ENCODE measurements around the gene EPC2.
A peak's percentile ranks its signal among the peaks of the same experiment; 100 is the strongest.
"Not testable (repeated sequence)": the region's sequence is repeated elsewhere in the genome, so short reads cannot be mapped to it uniquely, and the experiment has no call there.

Gene EPC2

DNA sequence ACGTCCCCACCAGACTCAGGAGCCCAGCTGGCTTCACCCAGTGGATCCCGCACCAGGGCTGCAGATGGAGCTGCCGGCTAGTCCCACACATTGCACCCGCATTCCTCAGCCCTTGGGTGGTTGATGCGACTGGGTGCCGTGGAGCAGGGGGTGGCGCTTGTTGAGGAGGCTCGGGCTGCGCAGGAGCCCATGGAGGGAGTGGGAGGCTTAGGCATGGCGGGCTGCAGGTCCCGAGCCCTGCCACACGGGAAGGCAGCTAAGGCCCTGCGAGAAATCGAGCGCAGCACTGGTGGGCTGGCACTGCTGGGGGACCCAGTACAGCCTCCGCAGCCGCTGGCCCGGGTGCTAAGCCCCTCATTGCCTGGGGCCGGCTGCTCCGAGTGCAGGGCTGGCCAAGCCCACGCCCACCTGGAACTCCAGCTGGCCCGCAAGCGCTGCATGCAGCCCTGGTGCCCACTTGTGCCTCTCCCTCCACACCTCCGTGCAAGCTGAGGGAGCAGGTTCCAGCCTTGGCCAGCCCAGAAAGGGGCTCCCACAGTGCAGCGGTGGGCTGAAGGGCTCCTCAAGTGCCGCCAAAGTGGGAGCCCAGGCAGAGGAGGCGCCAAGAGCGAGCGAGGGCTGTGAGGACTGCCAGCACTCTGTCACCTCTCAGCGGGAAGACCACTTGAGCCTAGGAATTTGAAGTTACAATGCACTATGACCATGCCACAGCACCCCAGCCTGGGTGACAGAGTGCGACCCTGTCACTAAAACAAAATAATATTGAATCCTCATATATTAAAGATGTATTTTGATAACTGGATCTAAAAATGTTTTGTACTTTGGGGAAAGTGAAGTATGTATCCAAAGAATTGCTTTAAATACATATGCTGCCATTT lies 34.0 kb downstream of the EPC2 start:
- peak; percentile 5 for DNase-seq

DNA sequence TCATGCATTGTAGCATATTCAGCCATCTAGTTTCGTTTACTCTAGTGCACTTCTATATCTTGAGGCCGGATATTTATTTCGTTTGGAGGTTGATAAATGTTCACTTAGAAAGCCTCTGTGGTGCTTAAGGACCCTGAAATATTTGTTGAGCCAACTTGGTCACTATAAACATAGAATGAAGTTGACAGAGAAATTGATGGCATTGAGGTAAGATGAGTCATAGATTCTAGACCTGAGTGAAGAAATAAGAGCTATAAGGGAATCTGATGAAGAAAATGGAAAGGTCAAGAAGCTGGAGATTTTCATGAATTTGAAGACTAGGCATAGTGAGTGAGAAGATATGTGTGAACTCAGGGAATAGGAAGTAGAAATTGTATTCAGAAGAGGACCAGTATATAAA lies 35.9 kb downstream of the EPC2 start:
- DNase-seq: no peak

GRCh38 chr2:148681443-148681842 lies 36.9 kb downstream of the EPC2 start:
- no peak for DNase-seq

GRCh38 chr2:148681862-148682261 lies 37.3 kb downstream of the EPC2 start:
- DNase-seq: not testable (repeated sequence)

DNA sequence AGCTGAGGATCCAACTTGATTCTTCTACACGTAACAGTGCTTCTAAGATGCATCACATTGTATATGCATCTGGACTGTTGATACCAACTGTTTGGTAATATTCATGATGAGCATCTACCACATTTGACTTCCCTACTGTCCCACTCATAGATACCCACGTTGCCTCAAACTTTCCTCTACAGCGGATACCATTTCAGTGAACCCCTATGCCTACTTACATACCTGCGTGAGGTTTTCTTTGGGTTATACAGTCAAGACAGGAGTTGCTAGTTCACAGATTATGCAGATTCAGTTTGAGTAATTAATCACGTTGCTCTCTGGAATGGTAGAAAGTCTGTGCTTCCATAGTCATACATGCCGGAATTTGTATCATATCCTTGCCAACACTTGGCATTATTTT lies 40.0 kb downstream of the EPC2 start:
- no peak for DNase-seq

GRCh38 chr2:148687543-148687942 lies 43.0 kb downstream of the EPC2 start:
- no peak for DNase-seq

DNA sequence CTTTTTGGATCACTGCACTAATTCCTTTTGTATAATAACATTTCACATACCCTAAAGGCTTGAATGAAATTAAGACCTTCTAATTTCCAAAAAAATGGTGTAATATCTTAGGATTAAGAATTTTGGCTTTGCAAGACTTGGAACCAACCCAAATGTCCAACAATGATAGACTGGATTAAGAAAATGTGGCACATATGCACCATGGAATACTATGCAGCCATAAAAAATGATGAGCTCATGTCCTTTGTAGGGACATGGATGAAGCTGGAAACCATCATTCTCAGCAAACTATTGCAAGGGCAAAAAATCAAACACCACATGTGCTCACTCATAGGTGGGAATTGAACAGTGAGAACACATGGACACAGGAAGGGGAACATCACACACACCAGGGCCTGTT lies 43.5 kb downstream of the EPC2 start:
- DNase-seq: not testable (repeated sequence)

GRCh38 chr2:148696985-148697384 lies 52.4 kb downstream of the EPC2 start:
- no peak for DNase-seq

GRCh38 chr2:148699830-148700229 lies 55.3 kb downstream of the EPC2 start:
- DNase-seq: no peak

DNA sequence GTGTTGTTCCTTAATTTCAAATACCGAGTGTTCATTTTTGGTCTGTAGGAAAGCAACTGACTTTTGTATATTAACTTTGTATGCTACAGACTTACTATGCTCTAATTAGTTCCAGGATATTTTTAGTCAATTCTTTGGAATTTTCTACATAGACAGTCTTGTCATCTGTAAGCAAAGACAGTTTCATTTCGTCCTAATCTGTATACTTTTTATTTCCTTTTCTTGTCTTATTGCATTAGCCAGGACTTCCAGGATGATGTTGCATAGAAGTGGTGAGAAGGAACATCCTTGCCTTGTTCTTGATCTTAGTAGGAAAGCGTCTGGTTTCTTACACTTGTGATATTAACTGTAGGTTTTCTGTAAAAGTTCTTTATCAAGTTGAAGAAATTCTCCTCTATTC lies 56.5 kb downstream of the EPC2 start:
- no peak for DNase-seq

DNA sequence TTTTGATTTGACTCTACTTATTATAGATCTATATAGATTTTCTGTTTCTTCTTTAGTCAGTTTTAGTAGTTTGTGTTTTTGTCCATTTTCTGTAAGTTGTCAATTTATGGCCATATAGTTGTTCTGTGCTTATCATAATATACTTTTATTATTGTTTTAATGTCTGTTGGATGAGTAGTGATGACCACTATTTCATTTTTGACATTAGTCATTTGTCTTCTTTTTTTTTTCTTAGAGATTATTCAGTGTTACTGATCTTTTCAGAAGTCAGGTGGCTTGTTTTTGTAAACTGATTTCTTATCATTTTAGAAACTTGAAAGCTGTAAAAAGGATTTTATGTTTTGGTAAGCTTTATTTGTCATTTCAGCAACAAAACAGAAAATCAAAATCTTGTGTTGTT lies 57.3 kb downstream of the EPC2 start:
- DNase-seq: no peak

DNA sequence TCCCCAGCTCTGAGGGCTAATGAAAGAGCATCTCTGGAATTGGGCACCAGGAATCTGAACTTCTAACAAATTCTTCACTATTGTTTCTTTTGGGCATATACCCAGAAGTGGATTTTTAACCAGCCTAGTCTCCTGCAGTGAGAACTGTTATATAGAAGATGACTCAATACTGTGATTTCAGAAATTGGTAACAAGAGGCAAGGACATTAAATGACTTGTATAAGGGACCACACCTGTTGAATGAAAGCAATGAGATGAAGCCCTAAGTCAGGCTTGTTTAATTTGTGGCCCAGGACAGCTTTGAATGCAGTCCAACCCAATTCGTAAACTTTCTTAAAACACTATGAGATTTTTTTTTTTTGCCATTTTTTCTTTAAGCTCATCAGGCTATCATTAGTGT lies 57.9 kb downstream of the EPC2 start:
- DNase-seq: no peak

GRCh38 chr2:148704247-148704646 lies 59.7 kb downstream of the EPC2 start:
- DNase-seq: no peak

- DNase-seq: no peak
Observed at GRCh38 chr2:148716378-148716920, 71.9 kb downstream of the EPC2 start.

DNA sequence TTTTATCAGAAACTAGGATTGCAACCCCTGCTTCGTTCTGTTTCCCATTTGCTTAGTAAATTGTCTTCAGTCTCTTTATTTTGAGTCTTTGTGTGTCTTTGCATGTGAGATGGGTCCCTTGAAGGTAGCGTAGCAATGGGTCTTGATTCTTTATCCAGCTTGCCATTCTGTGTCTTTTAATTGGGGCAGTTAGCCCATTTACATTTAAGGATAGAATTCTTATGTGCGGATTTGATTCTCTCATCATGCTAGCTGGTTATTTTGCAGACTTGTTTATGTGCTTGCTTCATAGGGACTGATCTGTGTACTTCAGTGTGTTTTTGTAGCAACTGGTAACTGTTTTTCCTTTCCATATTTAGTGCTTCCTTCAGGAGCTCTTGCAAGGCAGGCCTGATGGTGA lies 73.5 kb downstream of the EPC2 start:
- no peak for DNase-seq

GRCh38 chr2:148719195-148719749 lies 74.7 kb downstream of the EPC2 start:
- DNase-seq: no peak

DNA sequence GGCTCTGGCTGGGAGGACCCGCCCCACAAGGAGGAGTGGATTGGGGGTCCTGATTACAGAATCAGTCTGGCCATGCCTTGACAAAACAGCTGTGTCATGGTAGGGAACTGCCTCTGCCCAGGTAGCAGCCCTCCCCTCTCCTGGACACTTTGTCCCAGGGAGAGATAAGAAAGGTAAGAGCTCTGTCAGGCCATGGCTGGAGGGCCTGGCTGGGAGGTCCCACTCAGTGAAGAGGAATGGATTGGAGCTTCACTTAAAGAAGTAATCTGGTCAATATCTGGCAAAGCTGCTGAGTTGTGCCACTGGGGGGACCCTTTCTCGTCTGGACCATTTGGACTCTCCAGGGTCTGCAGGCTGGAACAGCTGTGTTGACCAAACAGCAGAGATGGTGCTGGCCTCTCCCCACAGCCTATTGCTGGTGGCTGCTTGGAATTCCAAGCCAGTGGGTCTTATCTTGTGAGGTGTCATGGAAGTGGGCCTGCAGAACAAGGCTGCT lies 75.4 kb downstream of the EPC2 start:
- DNase-seq: no peak

DNA sequence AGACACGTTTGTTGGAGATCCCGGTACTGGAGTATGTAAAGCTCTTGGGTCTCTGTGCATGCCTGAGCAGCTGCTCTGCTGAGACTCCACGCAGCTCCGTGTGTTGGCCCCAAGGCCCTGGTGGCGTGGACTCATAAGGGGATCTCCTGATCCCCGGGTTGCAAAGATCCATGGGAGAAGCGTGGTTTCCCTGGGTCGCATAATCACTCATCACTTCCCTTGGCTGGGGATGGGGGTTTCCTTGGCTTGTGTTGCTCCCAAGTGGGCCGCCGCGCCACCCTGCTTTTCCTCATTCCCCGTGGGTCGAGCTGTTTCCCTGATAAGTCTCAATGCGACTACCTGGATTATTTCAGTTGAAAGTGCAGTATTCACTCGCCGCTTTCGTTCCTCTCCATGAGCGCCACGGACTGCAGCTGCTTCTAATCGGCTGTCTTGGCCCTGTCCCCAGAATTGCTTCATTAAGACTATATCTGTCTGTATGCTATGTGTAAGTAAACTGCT lies 76.0 kb downstream of the EPC2 start:
- no peak for DNase-seq

DNA sequence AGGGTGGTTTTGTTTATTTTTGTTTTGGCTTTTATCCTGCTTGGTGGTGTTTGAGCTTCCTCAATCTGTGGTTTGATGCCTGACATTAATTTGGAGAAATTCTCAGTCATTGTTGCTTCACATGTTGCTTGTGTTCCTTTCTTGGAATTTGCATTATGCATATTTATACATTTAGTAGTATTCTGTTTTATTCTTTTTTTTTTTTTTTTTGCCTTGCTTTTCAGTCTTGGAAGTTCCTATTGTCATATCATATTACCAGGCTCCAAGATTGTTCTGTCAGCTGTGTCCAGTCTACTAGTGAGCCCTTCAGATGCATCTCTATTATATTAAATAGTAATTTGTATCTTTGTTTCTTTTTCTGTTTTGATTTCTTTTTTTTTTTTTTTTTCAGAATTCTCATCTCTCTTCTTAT lies 77.0 kb downstream of the EPC2 start:
- DNase-seq: no peak

GRCh38 chr2:148721991-148722777 lies 77.6 kb downstream of the EPC2 start:
- DNase-seq: no peak

DNA sequence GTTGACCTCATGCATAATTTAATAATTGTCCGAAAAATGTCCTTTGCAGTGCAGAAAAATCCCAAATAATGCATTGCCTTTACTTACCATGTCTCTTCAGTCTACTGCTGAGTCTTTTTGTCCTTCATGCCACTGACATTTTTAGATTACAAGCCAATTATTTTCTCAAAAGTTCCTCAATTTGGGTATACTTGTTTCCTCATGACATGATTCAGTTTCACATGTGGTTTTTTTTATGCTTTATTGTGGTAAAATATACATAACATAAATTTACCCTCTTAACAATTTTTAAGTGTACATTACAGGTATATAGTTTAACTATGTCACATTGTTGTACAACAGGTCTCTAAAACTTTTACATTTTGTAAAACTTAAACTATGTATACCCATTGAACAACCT lies 81.0 kb downstream of the EPC2 start:
- DNase-seq: no peak

DNA sequence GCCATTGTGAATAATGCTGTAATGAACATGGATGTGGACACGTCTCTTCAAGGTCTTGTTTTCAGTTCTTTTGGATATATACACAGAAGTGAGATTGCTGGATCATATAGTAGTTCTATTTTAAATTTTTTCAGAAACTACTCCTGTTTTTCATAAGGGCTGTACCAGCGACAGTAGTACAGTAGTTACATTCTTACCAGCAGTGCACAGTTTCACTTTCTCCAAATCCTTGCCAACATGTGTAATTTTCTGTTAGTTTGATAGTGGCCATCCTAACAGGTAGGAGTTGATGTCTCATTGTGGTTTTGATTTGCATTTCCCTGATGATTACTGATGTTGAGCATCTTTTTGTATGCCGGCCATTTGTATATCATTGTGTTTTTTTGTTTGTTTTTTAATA lies 81.7 kb downstream of the EPC2 start:
- no peak for DNase-seq

GRCh38 chr2:148730085-148730484 lies 85.5 kb downstream of the EPC2 start:
- no peak for DNase-seq
